Measurements from ENCODE around the gene SLC25A45. TPM values are rescaled to one million over a fixed set of nuclear protein-coding genes. Genes with fewer than 3 reads are reported as not detected.

The SLC25A45 gene
- total RNA-seq, 2 experiments from 2014 or later: 12.5 to 15.1 TPM

- POLR2A ChIA-PET: interaction anchor here (1.0 to 4.4 kb wide), 10 partner anchors 14 to 128 kb away, joined by 3 to 42 read pairs (median 8); partner anchors contain the start of genes MALAT1 and NEAT1
- CTCF ChIA-PET: interaction anchor here (1.0 to 2.1 kb wide), 6 partner anchors 24 to 114 kb away, joined by 3 to 11 read pairs (median 4); no protein-coding TSS in a partner anchor
Measured at GRCh38 chr11:65382804-65383368, 440 bp upstream of the SLC25A45 start.

DNA sequence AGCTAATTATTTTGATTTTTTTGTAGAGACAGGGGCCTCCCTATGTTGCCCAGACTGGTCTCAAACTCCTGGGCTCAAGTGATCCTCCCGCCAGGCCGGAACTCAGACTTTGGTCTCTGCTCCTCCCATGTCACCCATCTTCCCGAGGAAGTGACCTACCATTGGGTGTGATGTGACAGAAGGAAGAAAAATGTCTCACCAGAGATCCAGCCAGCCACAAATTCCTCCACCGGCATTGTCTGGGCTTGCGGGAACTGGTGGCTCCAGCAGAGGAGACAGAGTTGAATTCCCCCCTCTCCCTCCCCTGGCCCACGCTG lies 772 bp downstream of the SLC25A45 start:
- CTCF ChIA-PET: interaction anchor here (0.8 to 2.1 kb wide), 9 partner anchors 10 to 127 kb away, joined by 3 to 11 read pairs (median 3); no protein-coding TSS in a partner anchor
- POLR2A ChIA-PET: interaction anchor here (0.5 to 4.4 kb wide), 14 partner anchors 35 to 328 kb away, joined by 3 to 42 read pairs (median 4); partner anchors contain the start of genes DPF2, MALAT1 and NEAT1

DNA sequence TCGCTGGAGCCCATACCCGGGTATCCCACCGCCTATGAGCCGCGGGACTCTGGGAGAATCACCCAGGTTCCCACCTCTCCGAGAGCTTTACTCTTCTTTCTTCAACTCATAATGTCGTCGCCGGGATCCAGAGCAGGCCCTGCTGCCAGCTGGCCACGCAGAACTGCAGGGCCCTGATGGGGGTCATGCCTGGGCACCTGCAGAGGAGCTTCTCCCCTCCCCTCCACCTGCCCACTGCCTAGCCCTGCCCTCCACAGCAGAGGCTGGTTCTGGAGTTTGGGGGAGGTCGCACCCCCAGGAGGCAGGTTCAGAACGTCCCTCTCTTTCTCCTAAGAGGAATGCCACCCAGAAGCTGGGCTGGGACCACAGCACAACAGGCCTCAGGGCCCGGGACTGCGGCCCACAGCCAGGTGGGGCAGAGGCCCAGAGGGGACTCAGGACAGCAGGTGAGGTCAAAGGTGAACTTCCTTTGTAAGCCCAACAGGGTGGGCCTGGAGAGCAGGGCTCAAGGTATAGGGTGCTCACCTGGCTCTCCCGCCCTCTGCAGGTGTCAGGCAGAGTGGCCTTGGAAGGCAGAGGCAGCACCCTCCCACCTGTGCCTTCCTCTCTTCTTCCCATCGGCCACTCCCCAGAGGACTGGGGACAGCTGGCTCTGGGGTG lies 1.9 kb downstream of the SLC25A45 start:
- ChIA-PET POLR2A (no interaction called here), CTCF (interaction anchor here (1.7 to 2.1 kb wide), 2 partner anchors 35 to 39 kb away, joined by 6 to 11 read pairs; no protein-coding TSS in a partner anchor)

DNA sequence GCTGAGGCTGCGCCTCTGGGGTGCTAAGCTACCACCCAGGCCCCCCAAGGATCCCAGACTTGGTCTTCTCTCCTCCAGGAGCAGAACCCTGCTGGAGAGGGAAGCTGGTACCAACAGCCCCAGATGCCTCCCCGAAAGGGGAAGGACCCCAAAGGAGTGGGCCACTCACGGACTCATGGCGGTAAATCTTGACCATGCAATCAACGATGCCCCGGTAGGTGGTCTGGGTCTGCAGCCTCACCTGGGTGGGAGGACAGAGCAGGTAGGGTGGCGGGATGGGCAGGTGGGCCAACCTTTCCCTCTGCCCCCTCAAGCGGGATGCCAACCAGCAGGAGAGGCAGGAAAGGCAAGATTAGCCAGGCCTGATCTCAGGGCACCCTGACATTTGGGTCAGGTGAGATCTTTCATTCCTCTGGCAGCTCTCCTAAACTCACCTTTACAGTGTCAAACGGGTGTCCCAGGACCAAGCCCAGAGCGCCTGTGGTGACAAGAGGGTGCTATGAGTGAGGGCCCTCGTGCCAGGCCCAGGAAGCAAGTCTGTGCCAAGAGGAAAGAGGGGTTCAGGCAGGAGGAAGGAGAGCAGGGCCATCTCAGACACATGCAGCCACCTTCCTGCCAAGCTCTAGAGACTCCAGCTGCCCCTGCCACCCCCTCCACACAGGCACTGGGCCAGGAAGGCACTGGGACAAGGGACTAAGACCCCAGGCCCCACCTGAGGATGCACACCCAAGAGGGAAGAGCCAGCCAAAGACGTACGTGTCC lies 2.6 kb downstream of the SLC25A45 start:
- POLR2A ChIA-PET: no interaction called here
- CTCF ChIA-PET: no interaction called here

DNA sequence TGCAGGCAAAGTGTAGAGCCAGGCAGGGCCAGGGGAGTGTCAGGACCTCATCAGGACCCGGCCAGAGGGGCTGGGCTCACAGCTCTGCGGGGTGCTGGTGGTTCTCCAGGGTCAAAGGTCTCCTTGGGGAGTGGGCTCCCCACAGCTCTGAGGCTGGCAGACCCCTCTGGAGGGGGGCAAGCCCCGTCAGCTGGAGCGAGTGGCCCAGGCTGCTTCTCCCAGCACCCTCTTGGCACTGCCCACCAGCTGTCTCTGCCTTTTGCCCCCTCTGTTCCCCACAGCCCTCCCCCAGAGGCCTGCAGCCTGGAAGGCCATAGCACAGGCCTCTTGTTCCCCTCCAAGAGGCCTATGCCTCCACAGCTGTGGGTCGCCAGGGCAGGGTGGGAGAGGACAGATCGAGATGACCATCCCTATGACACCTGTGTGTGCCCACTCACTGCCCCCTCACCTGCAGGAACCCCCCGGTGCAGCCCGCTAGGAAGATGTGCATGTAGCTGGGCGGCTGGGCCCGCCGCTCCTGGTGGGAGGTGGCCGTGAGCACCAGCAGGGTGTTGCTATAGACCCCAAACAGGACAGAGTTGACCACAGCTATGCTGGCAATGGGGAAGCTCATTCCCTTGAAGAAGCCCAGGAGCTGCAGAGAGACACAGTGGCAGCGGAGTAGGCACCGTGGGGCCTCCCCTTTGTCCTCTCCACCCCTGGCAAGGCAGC lies 3.4 kb downstream of the SLC25A45 start:
- ChIA-PET CTCF (interaction anchor here (1.3 to 1.6 kb wide), 3 partner anchors 49 to 154 kb away, joined by 3 to 6 read pairs (median 3); no protein-coding TSS in a partner anchor), POLR2A (no interaction called here)

DNA sequence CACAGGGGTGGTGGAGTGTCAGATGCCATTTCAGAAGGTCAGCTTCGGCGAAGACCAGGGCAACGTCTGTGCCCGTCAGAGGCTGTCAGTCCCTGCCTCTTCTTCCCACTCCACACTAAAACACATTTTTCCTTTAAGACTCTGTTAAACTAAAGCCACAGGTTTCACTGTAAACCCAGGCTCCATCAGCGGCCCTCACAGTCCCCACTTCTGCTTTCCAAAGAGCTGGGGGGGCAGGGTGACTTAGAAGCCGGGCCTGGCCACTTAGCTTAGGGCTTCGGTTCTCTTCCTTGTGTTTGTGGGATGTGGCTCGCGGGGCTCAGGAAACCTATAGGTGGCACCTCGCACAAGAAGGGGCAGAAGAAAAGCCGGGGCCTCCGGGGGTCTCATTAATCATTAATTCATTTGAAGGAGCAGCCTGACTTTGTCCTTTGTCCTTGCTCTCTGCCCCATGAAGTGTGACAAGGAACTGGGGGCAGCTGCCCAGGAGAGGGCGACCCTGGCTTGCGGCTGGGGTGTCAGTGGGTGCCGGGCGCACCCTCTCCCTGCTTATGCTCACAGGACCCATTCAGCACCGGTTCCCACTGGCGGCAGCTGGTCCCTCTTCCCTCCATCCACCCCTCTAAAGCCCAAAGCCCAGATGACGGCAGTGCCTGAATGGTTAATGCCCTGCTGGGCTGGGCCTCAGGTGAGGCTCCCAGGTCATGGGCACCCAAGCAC lies 4.1 kb downstream of the SLC25A45 start:
- POLR2A ChIA-PET: interaction anchor here (1.0 kb wide), 1 partner anchor 37 kb away, joined by 3 read pairs; no protein-coding TSS in a partner anchor
- CTCF ChIA-PET: interaction anchor here (0.9 to 1.6 kb wide), 4 partner anchors 10 to 153 kb away, joined by 3 to 6 read pairs (median 3); no protein-coding TSS in a partner anchor

- CTCF ChIA-PET: interaction anchor here (0.9 to 1.6 kb wide), 4 partner anchors 9 to 153 kb away, joined by 3 to 6 read pairs (median 3); no protein-coding TSS in a partner anchor
- POLR2A ChIA-PET: interaction anchor here (1.0 kb wide), 1 partner anchor 38 kb away, joined by 3 read pairs; no protein-coding TSS in a partner anchor
Measured at GRCh38 chr11:65377777-65378176, 4.7 kb downstream of the SLC25A45 start.

- POLR2A ChIA-PET: no interaction called here
- CTCF ChIA-PET: no interaction called here
Measured at GRCh38 chr11:65377036-65377435, 5.4 kb downstream of the SLC25A45 start.

DNA sequence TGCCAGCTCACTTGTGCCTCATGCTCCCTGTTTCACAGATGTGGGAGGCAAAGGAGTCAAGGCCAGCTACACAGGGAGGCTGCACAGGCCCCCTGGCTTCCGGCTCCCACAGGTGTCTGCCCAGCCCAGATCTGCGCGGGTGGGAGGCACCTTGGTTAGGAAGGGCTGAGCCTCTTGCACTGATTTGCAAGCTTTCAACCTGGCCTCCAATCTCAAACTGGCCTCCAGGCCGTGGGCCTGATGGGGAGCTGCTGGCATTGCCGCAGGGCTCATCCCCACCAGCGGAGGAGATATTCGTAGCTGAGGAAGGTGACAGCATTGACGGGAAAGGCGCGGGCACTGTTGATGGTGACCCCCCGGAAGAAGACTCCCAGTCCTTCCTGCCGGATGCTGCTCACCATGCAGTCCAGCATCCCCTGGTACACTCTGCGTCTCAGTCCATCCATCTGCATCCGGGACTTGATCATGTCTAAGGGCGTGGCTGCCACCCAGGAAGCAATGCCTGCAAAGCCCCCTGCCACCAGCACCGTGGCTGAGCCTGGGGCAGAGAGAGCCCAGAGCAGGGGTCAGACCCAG lies 6.2 kb downstream of the SLC25A45 start:
- ChIA-PET CTCF (no interaction called here), POLR2A (interaction anchor here (0.6 kb wide), 1 partner anchor 104 kb away, joined by 3 read pairs; no protein-coding TSS in a partner anchor)

GRCh38 chr11:65375012-65375411 lies 7.4 kb downstream of the SLC25A45 start:
- CTCF ChIA-PET: interaction anchor here (0.9 kb wide), 1 partner anchor 25 kb away, joined by 3 read pairs; no protein-coding TSS in a partner anchor
- POLR2A ChIA-PET: no interaction called here

DNA sequence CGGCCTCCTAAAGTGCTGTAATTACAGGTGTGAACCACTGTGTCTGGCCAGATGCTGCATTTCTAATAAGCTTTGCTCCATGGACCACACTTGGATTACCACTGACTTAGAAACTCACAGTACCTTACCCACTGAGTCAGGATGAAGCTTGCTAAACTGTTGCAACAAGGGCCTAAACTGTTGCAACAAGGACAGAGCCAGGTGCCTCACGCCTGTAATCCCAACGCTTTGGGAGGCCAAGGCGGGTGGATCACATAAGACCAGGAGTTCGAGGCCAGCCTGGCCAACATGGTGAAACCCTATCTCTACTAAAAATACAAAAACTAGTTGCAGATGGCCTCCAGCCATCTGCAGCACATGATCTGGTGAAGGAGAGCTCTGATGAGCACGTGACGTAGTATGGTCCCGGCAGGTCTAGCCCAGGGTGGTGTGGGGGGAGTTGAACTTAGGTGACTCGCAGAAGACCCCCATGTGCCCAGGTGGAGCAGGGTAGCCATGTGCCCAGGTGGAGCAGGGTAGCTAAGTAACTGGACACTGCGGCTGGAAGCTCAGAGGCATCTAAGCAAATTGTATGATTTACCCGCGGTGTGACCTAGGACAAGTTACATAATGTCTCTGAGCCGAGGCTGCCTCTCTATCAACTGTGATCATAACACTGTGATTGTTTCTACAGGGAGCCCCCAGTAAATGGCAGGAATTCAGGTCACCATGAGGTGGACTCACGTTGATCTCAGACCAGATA lies 8.4 kb downstream of the SLC25A45 start:
- POLR2A ChIA-PET: no interaction called here

GRCh38 chr11:65370659-65371049 lies 11.8 kb downstream of the SLC25A45 start:
- ChIA-PET POLR2A (no interaction called here), CTCF (interaction anchor here (0.6 to 0.9 kb wide), 2 partner anchors 46 to 125 kb away, joined by 3 to 5 read pairs; no protein-coding TSS in a partner anchor)

More for the DNA sequence above, 8.4 kb downstream of the SLC25A45 start:
- CTCF ChIA-PET: interaction anchor here (0.8 to 0.9 kb wide), 3 partner anchors 9 to 24 kb away, joined by 3 to 4 read pairs (median 3); no protein-coding TSS in a partner anchor

GRCh38 chr11:65366340-65366773 lies 16.1 kb downstream of the SLC25A45 start:
- ChIA-PET POLR2A (no interaction called here), CTCF (interaction anchor here (1.1 kb wide), 1 partner anchor 144 kb away, joined by 4 read pairs; no protein-coding TSS in a partner anchor)

DNA sequence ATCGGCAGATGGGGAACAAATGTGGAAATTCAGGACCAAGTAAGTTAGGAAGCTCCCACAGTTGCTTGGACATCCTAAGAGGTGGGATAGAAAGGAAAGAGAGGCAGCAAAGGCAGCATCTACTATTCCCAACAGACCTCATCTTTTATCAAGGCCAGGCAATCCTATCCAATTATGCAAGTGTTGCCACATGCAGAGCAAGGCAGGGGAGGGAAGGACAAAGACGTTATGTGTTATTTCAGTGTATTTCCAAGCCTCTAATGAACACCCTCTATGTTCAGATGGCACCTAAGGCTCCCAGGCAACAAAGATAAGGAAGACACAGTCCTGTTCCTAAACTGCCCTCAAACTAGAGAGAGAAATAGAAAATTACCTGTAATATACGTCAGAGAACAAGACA lies 18.7 kb downstream of the SLC25A45 start:
- POLR2A ChIA-PET: interaction anchor here (0.6 kb wide), 1 partner anchor 206 kb away, joined by 3 read pairs; no protein-coding TSS in a partner anchor
- CTCF ChIA-PET: no interaction called here

DNA sequence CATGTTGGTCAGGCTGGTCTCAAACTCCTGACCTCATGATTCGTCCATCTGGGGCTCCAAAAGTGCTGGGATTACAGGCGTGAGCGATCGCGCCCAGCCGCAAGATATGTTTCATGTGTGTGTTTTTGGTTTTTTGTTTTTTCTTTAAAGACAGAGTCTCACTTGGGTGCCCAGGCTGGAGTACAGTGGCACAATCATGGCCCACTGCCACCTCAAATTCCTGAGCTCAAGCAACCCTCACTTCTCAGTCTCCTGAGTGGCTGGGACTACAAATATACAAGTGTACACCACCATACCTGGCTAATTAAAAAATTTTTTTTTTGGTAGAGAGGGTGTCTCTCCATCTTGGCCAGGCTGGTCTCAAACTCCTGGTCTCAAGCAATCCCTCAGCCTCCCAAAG lies 19.5 kb downstream of the SLC25A45 start:
- ChIA-PET CTCF (interaction anchor here (0.6 kb wide), 1 partner anchor 138 kb away, joined by 3 read pairs; no protein-coding TSS in a partner anchor), POLR2A (interaction anchor here (0.6 kb wide), 1 partner anchor 206 kb away, joined by 3 read pairs; no protein-coding TSS in a partner anchor)

DNA sequence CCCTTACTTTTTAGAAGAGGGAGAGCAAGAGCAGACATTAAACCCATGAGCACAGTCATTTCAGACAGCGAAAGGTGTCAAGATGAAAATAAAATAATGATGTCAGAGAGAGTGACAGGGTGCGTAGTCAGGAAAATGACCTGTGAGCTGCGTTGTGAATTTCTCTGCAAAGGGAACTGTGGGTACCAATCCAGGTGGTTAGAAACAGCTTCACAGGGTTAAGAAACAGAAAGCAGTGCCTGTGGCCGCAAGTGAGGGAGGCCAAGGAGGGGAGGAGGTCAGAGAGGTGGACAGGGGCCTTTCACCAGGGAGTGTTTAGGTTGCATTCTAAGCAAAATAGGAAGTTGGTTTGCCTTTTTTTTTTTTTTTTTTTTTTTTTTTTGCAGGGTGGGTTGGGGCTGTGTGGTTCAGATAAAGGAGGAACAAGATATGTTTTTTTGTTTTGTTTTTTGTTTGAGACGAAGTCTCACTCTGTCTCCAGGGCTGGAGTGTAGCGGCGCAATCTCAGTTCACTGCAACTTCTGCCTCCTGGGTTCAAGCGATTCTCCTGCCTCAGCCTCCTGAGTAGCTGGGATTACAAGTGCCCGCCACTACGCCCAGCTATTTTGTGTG lies 20.0 kb downstream of the SLC25A45 start:
- POLR2A ChIA-PET: no interaction called here

More for the DNA sequence above, 20.0 kb downstream of the SLC25A45 start:
- CTCF ChIA-PET: interaction anchor here (0.6 to 1.4 kb wide), 3 partner anchors 12 to 137 kb away, joined by 3 read pairs; no protein-coding TSS in a partner anchor

Data from activated CD8-positive, alpha-beta memory T cell treated with anti-CD3 and anti-CD28 coated beads for 36 hours (primary cell).